HEK293 (cell line): Measurements from ENCODE around the gene MMP28.

Source experiments
- CTCF ChIA-PET: fragments of 350-600 bp; formaldehyde crosslinking; extraction: SDS; loops from one replicate; lab custom pipeline; 2021; ENCODE audit warnings: antibody characterized with exemption; lab: Yijun Ruan, JAX
- POLR2A ChIA-PET: fragments of 300-600 bp; formaldehyde crosslinking; extraction: SDS; loops from one replicate; lab custom pipeline; 2020; ENCODE audit warnings: antibody characterized with exemption, inconsistent platforms; lab: Yijun Ruan, JAX
- H3K27ac ChIP-seq: fragments of 200-500 bp; sonication (Bioruptor generic); 2 replicates; pipeline ENCODE4 v1.5.1; 2014; ENCODE audit warnings: low read depth, low read length, control low read depth, inconsistent platforms; ENCODE audit errors: extremely low read depth
- H3K36me3 ChIP-seq, 2 experiments: fragments of 200-500 bp in 1 of 2; sonication (Bioruptor generic) in 1 of 2; 1 replicate in 1 of 2; 2 replicates in 1 of 2; pipeline ENCODE4 v1.5.1; 2014 to 2017; ENCODE audit warnings: inconsistent platforms in 2 of 2, low read length in 2 of 2; ENCODE audit not compliant: control insufficient read depth in 2 of 2, insufficient read depth in 1 of 2
- H3K4me1 ChIP-seq: fragments of 200-500 bp; sonication (Bioruptor generic); 2 replicates; pipeline ENCODE4 v1.5.1; 2014; ENCODE audit warnings: mild to moderate bottlenecking, low read length, inconsistent platforms; ENCODE audit not compliant: control insufficient read depth, insufficient read depth
- H3K4me3 ChIP-seq: 2 replicates; pipeline ENCODE4 v1.5.1; 2011; ENCODE audit warnings: low read depth, mild to moderate bottlenecking, control low read depth, low read length, moderate library complexity
- H3K9me3 ChIP-seq: fragments of 200-500 bp; sonication (Bioruptor generic); 2 replicates; pipeline ENCODE4 v1.5.1; 2014; ENCODE audit warnings: low read depth, low read length, inconsistent platforms; ENCODE audit not compliant: control insufficient read depth, insufficient read depth
- ZBTB20 ChIP-seq: fragments of 450-650 bp; formaldehyde crosslinking; IDR thresholded peaks from 2 replicates; pipeline ENCODE4 v1.5.1; 2016; ENCODE audit warnings: missing biosample characterization, missing genetic modification characterization
- ZNF223 ChIP-seq: fragments of 450-650 bp; formaldehyde crosslinking; IDR thresholded peaks from 2 replicates; pipeline ENCODE4 v1.5.1; 2016; ENCODE audit warnings: missing biosample characterization, missing genetic modification characterization
- ZNF335 ChIP-seq: fragments of 450-650 bp; formaldehyde crosslinking; conservative IDR thresholded peaks from 2 replicates; pipeline ENCODE4 v1.5.1; 2016; ENCODE audit warnings: missing biosample characterization, missing genetic modification characterization
- ZNF394 ChIP-seq: fragments of 450-650 bp; formaldehyde crosslinking; IDR thresholded peaks from 2 replicates; pipeline ENCODE4 v1.5.1; 2016; ENCODE audit warnings: missing biosample characterization, missing genetic modification characterization, mild to moderate bottlenecking, moderate library complexity, borderline replicate concordance
- ZNF514 ChIP-seq: fragments of 450-650 bp; formaldehyde crosslinking; IDR thresholded peaks from 2 replicates; pipeline ENCODE4 v1.5.1; 2016; ENCODE audit warnings: missing biosample characterization, missing genetic modification characterization
- ZNF529 ChIP-seq: fragments of 450-650 bp; formaldehyde crosslinking; IDR thresholded peaks from 2 replicates; pipeline ENCODE4 v1.5.1; 2017; ENCODE audit warnings: missing genetic modification characterization, missing biosample characterization; ENCODE audit not compliant: insufficient replicate concordance
- ZNF747 ChIP-seq: fragments of 450-650 bp; formaldehyde crosslinking; IDR thresholded peaks from 2 replicates; pipeline ENCODE4 v1.5.1; 2016; ENCODE audit warnings: missing biosample characterization, missing genetic modification characterization
- TF ChIP-seq, protein P1 (sequence below): fragments of 450-650 bp; formaldehyde crosslinking; IDR thresholded peaks from 2 replicates; pipeline ENCODE4 v1.5.1; 2017; ENCODE audit warnings: missing biosample characterization, missing genetic modification characterization
- TF ChIP-seq, protein P2 (sequence below): fragments of 450-650 bp; formaldehyde crosslinking; IDR thresholded peaks from 2 replicates; pipeline ENCODE4 v1.5.1; 2016; ENCODE audit warnings: missing biosample characterization, missing genetic modification characterization
- TF ChIP-seq, protein P3 (sequence below): fragments of 450-650 bp; formaldehyde crosslinking; conservative IDR thresholded peaks from 2 replicates; pipeline ENCODE4 v1.5.1; 2016; ENCODE audit warnings: low read depth, missing biosample characterization, missing genetic modification characterization

The MMP28 gene

DNA sequence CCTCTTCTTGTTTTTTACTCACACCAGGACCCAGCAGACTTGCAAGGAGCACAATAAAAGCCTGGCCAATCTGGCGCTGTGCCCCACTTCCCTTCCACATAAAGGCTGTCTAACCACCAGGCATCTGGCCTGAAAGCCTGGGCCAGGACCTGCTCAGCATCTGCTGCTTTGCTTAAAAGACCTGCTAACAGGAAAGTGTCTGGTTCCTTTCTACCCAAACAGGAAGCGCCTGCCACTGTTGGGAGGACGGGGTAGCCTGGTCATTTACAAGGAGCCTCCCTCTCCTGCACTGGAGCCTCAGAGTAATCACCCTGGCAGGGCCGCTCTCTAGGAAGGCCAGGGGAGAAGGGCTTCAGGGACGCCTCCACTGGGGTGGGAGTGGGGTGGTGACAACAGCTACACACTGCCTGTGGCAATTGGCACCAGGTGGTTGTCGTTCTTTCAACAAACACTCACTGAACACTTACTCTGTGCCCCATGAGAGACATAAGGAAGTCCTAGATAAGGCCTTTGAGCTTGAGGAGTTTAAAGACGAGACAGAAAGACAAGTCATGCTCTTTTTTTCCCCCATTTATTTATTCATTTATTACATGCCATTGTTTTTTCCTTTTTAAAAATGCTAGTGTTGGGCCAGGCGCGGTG lies 6.3 kb upstream of the MMP28 start:
- POLR2A ChIA-PET, result no interaction called here
- H3K36me3 ChIP-seq, result no peaks in the 10 kb centered on the region

DNA sequence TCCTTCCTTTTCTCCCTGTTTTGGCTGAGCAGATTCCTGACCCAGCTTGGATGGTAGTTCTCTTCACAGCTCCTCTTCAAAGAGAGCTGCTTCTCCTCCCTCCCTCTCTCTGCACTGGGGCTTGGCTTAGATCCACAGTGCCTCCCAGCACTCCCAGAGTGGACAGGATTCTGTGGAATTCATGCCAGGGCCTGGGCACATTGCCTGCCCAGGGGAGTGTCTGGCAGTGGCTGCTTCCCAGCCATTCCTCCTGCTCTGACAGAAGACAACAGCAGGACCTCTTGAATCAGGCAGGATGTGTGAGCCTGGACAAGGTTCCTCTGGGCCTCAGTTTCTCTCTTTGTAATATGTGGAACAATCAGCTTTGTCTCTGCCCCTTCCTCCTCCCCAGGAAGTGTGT lies 4.5 kb upstream of the MMP28 start:
- H3K4me3 ChIP-seq, result no peak overlapping the region
- TF ChIP-seq ZNF335 (tag by site-specific recombination) (peak; percentile 57; the same call in 1 of the 2 replicates), ZNF394 (tag by site-specific recombination) (peak; percentile 38; the same call in 1 of the 2 replicates), ZBTB20 (tag by site-specific recombination) (peak; percentile 81)
- TF ChIP-seq, protein P1, sequence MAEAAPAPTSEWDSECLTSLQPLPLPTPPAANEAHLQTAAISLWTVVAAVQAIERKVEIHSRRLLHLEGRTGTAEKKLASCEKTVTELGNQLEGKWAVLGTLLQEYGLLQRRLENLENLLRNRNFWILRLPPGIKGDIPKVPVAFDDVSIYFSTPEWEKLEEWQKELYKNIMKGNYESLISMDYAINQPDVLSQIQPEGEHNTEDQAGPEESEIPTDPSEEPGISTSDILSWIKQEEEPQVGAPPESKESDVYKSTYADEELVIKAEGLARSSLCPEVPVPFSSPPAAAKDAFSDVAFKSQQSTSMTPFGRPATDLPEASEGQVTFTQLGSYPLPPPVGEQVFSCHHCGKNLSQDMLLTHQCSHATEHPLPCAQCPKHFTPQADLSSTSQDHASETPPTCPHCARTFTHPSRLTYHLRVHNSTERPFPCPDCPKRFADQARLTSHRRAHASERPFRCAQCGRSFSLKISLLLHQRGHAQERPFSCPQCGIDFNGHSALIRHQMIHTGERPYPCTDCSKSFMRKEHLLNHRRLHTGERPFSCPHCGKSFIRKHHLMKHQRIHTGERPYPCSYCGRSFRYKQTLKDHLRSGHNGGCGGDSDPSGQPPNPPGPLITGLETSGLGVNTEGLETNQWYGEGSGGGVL (tag by site-specific recombination), result no peak
- TF ChIP-seq, all 188 proteins: peak for 3
- Histone ChIP-seq H3K27ac (no peak overlapping the region), H3K36me3 (no peaks in the 10 kb centered on the region), H3K4me1 (no peaks in the 10 kb centered on the region), H3K9me3 (no peaks in the 10 kb centered on the region)
- CTCF ChIA-PET, result interaction anchor here (0.9 to 10.2 kb wide), 4 partner anchors 10 to 187 kb away, joined by 3 to 104 read pairs (median 5); no protein-coding TSS in a partner anchor
- POLR2A ChIA-PET, result interaction anchor here (0.8 to 1.5 kb wide), 3 partner anchors 9 to 25 kb away, joined by 3 to 5 read pairs (median 3); partner anchors contain the start of gene TAF15

More for the DNA sequence above, 6.3 kb upstream of the MMP28 start:
- CTCF ChIA-PET, result interaction anchor here (0.8 to 1.0 kb wide), 2 partner anchors 36 to 37 kb away, joined by 3 to 4 read pairs; no protein-coding TSS in a partner anchor
- TF ChIP-seq ZNF223 (tag by site-specific recombination), result no peak
- TF ChIP-seq ZNF747, result no peak
- TF ChIP-seq, protein P2, sequence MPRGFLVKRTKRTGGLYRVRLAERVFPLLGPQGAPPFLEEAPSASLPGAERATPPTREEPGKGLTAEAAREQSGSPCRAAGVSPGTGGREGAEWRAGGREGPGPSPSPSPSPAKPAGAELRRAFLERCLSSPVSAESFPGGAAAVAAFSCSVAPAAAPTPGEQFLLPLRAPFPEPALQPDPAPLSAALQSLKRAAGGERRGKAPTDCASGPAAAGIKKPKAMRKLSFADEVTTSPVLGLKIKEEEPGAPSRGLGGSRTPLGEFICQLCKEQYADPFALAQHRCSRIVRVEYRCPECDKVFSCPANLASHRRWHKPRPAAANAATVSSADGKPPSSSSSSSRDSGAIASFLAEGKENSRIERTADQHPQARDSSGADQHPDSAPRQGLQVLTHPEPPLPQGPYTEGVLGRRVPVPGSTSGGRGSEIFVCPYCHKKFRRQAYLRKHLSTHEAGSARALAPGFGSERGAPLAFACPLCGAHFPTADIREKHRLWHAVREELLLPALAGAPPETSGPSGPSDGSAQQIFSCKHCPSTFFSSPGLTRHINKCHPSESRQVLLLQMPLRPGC (tag by site-specific recombination), result no peak
- no peak for TF ChIP-seq ZNF514 (tag by site-specific recombination)
- TF ChIP-seq ZNF529, result no peak
- Histone ChIP-seq H3K27ac (no peak overlapping the region), H3K4me3 (no peak overlapping the region), H3K9me3 (no peaks in the 10 kb centered on the region), H3K4me1 (no peaks in the 10 kb centered on the region)

DNA sequence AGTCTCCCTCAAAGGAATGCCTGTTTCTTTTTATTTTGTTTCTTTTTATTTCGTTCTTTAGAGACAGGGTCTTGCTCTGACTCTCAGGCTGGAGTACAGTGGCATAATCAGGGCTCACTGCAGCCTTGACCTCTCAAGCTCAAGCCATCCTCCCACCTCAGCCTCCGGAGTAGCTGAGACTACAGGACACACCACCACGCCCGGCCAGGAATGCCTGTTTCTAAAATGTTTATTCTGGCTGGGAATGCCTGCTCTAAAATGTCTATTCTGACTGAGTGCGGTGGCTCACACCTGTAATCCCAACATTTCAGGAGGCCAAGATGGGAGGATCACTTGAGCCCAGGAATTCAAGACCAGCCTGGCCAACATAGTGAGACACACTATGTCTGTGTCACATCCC lies 2.5 kb upstream of the MMP28 start:
- no peaks in the 10 kb centered on the region for H3K9me3 ChIP-seq
- H3K27ac ChIP-seq, result no peak overlapping the region
- TF ChIP-seq, protein P3, sequence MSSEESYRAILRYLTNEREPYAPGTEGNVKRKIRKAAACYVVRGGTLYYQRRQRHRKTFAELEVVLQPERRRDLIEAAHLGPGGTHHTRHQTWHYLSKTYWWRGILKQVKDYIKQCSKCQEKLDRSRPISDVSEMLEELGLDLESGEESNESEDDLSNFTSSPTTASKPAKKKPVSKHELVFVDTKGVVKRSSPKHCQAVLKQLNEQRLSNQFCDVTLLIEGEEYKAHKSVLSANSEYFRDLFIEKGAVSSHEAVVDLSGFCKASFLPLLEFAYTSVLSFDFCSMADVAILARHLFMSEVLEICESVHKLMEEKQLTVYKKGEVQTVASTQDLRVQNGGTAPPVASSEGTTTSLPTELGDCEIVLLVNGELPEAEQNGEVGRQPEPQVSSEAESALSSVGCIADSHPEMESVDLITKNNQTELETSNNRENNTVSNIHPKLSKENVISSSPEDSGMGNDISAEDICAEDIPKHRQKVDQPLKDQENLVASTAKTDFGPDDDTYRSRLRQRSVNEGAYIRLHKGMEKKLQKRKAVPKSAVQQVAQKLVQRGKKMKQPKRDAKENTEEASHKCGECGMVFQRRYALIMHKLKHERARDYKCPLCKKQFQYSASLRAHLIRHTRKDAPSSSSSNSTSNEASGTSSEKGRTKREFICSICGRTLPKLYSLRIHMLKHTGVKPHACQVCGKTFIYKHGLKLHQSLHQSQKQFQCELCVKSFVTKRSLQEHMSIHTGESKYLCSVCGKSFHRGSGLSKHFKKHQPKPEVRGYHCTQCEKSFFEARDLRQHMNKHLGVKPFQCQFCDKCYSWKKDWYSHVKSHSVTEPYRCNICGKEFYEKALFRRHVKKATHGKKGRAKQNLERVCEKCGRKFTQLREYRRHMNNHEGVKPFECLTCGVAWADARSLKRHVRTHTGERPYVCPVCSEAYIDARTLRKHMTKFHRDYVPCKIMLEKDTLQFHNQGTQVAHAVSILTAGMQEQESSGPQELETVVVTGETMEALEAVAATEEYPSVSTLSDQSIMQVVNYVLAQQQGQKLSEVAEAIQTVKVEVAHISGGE (tag by site-specific recombination), result no peak
- peak; percentile 54 for TF ChIP-seq ZNF335 (tag by site-specific recombination)
- TF ChIP-seq, all 188 proteins: peak for 1
- ChIA-PET CTCF (interaction anchor here (10.2 kb wide), 1 partner anchor 33 kb away, joined by 104 read pairs; no protein-coding TSS in a partner anchor), POLR2A (interaction anchor here (1.6 to 4.6 kb wide), 2 partner anchors 11 to 18 kb away, joined by 7 to 46 read pairs; partner anchors contain the start of gene TAF15)
- Histone ChIP-seq H3K36me3 (no peaks in the 10 kb centered on the region), H3K4me3 (no peak overlapping the region), H3K4me1 (no peaks in the 10 kb centered on the region)
